HCT116 (cell line): ENCODE data around the gene CCDC88C. TPM values are rescaled to one million over a fixed set of nuclear protein-coding genes. Genes with fewer than 3 reads are reported as not detected.
"Not testable (repeated sequence)": the region's sequence is repeated elsewhere in the genome, so short reads cannot be mapped to it uniquely, and the experiment has no call there.

Source experiments
- ATAC-seq: fragments of 200-7000 bp; cut with Tn5 transposase; 2 replicates; pipeline ENCODE4 v1.9.1; 2020; ENCODE audit warnings: mild to moderate bottlenecking, moderate library complexity
- BruUV-seq: library from RNA; stranded (reverse); fragments of 400-500 nt; replicated peaks from 2 replicates; lab custom pipeline; 2021; lab: Mats Ljungman, UMichigan
- CTCF ChIA-PET: fragments of 300-600 bp; sonication (Branson Sonifier 250); formaldehyde crosslinking; loops from one replicate; lab custom pipeline; 2021; ENCODE audit warnings: antibody characterized with exemption; lab: Charles Lee
- POLR2A ChIA-PET: fragments of 300-600, 350-600 bp; sonication (Branson Sonifier 250); formaldehyde crosslinking; loops from one replicate; lab custom pipeline; 2021; ENCODE audit warnings: antibody characterized with exemption; lab: Charles Lee
- RAD21 ChIA-PET, 2 experiments: fragments of 300-600 bp; sonication (Branson Sonifier 250); formaldehyde crosslinking; loops; one replicate each; lab custom pipeline; 2023; ENCODE audit warnings: low total read pairs in 2 of 2; ENCODE audit not compliant: uncharacterized antibody in 2 of 2, unreplicated experiment in 2 of 2, low non-redundant PET in 1 of 2; lab: Charles Lee
- DNase-seq: peaks from one replicate; pipeline ENCODE4 v3.0.0-alpha.2; 2010; ENCODE audit warnings: low read depth, low spot score
- H2AFZ ChIP-seq: fragments of 200-600 bp; shearing (Covaris generic), sonication (generic); 2 replicates; pipeline ENCODE4 v1.6.1; 2017; ENCODE audit warnings: low read depth, mixed run types, mixed read lengths, antibody characterized with exemption, low read length; ENCODE audit not compliant: poor library complexity, severe bottlenecking
- H3K27ac ChIP-seq: 2 replicates; pipeline ENCODE4 v1.5.1; 2012; ENCODE audit warnings: low read depth, low read length
- H3K27me3 ChIP-seq: fragments of 200-600 bp; sonication (generic); 2 replicates; pipeline ENCODE4 v1.6.1; 2016; ENCODE audit warnings: mixed run types, low read length, mixed read lengths; ENCODE audit not compliant: insufficient read depth
- H3K36me3 ChIP-seq, 2 experiments: fragments of 200-500 bp in 1 of 2; fragments of 200-600 bp in 1 of 2; sonication (Bioruptor generic) in 1 of 2; sonication (generic) in 1 of 2; 2 replicates each; pipeline versions ENCODE4 v1.5.1 to v1.6.1; 2014 to 2016; ENCODE audit warnings: low read length in 2 of 2, inconsistent platforms in 1 of 2, mixed read lengths in 1 of 2, mixed run types in 1 of 2; ENCODE audit not compliant: insufficient read depth in 2 of 2, control insufficient read depth in 1 of 2
- H3K4me1 ChIP-seq, 2 experiments: fragments of 200-600 bp in 1 of 2; sonication (generic) in 1 of 2; 2 replicates each; pipeline versions ENCODE4 v1.5.1 to v1.6.1; 2012 to 2017; ENCODE audit warnings: low read length in 2 of 2, inconsistent platforms in 1 of 2, mild to moderate bottlenecking in 1 of 2, mixed read lengths in 1 of 2, mixed run types in 1 of 2, moderate library complexity in 1 of 2; ENCODE audit not compliant: insufficient read depth in 2 of 2, control insufficient read depth in 1 of 2
- H3K4me2 ChIP-seq: fragments of 200-600 bp; sonication (generic); 2 replicates; pipeline ENCODE4 v1.6.1; 2017; ENCODE audit warnings: mixed run types, low read length, mixed read lengths
- H3K4me3 ChIP-seq, 2 experiments: fragments of 200-600 bp in 1 of 2; sonication (generic) in 1 of 2; replicated peaks in 1 of 2; 2 replicates each; pipeline ENCODE4 v1.5.1; 2011 to 2016; ENCODE audit warnings: low read length in 2 of 2, control low read depth in 1 of 2, low read depth in 1 of 2, mild to moderate bottlenecking in 1 of 2, mixed read lengths in 1 of 2, mixed run types in 1 of 2
- H3K79me2 ChIP-seq: fragments of 200-600 bp; sonication (generic); 2 replicates; pipeline ENCODE4 v1.6.1; 2017; ENCODE audit warnings: mild to moderate bottlenecking, mixed run types, low read length, moderate library complexity, mixed read lengths; ENCODE audit not compliant: insufficient read depth
- H3K9ac ChIP-seq: fragments of 200-600 bp; sonication (generic); 2 replicates; pipeline ENCODE4 v1.6.1; 2016; ENCODE audit warnings: low read length, mixed read lengths
- H3K9me2 ChIP-seq: fragments of 200-600 bp; sonication (generic), shearing (Covaris generic); 2 replicates; pipeline ENCODE4 v1.6.1; 2017; ENCODE audit warnings: mixed run types, mild to moderate bottlenecking, moderate library complexity; ENCODE audit not compliant: insufficient read depth
- H3K9me3 ChIP-seq, 2 experiments: fragments of 200-500 bp in 1 of 2; fragments of 200-600 bp in 1 of 2; sonication (Bioruptor generic) in 1 of 2; sonication (generic) in 1 of 2; 2 replicates each; pipeline ENCODE4 v1.6.1; 2014 to 2017; ENCODE audit warnings: low read length in 2 of 2, mixed read lengths in 2 of 2, inconsistent platforms in 1 of 2, low read depth in 1 of 2, mild to moderate bottlenecking in 1 of 2, mixed run types in 1 of 2, moderate library complexity in 1 of 2; ENCODE audit not compliant: control insufficient read depth in 1 of 2, insufficient read depth in 1 of 2
- H4K20me1 ChIP-seq: fragments of 200-600 bp; sonication (generic), shearing (Covaris generic); 2 replicates; pipeline ENCODE4 v1.6.1; 2017; ENCODE audit warnings: mixed run types, mild to moderate bottlenecking, moderate library complexity; ENCODE audit not compliant: insufficient read depth
- CTCF ChIP-seq, 3 experiments: fragments of 200-600 bp in 1 of 3; sonication (generic) in 1 of 3; IDR thresholded peaks in 2 of 3; conservative IDR thresholded peaks in 1 of 3; 2 replicates each; pipeline ENCODE4 v1.5.1; 2012 to 2017; ENCODE audit warnings: low read depth in 2 of 3, low read length in 2 of 3, antibody characterized with exemption in 1 of 3, borderline replicate concordance in 1 of 3, control low read depth in 1 of 3, mild to moderate bottlenecking in 1 of 3, mixed read lengths in 1 of 3, mixed run types in 1 of 3, moderate library complexity in 1 of 3; ENCODE audit not compliant: insufficient read depth in 1 of 3
- EGR1 ChIP-seq: IDR thresholded peaks from 2 replicates; pipeline ENCODE4 v1.6.1; 2012; ENCODE audit warnings: low read depth
- EZH2 ChIP-seq: fragments of 200-600 bp; sonication (generic); IDR thresholded peaks from 2 replicates; pipeline ENCODE4 v1.6.1; 2017; ENCODE audit warnings: antibody characterized with exemption, mixed run types
- MAX ChIP-seq: IDR thresholded peaks from 2 replicates; pipeline ENCODE4 v1.6.1; 2012
- RAD21 ChIP-seq: IDR thresholded peaks from 2 replicates; pipeline ENCODE4 v1.6.1; 2012; ENCODE audit warnings: low read depth, mild to moderate bottlenecking
- SP1 ChIP-seq: IDR thresholded peaks from 2 replicates; pipeline ENCODE4 v1.6.1; 2012; ENCODE audit warnings: low read depth
- ZFX ChIP-seq: fragments of 450-650 bp; IDR thresholded peaks from 2 replicates; pipeline ENCODE4 v1.6.1; 2017
- ZNF274 ChIP-seq: fragments of 200-500 bp; sonication (Bioruptor generic); IDR thresholded peaks from 2 replicates; pipeline ENCODE4 v1.6.1; 2014; ENCODE audit warnings: mild to moderate bottlenecking, low read depth, low read length, inconsistent platforms
- intact Hi-C: fragments of 100-400 bp; cut with micrococcal nuclease; formaldehyde crosslinking; loops from 2 replicates; pipeline ENCODE4 v1.10.0; 2022
- total RNA-seq: library from RNA; stranded (reverse); gene quantifications from one replicate; pipeline ENCODE4 v1.2.1, GENCODE V29; 2021; ENCODE audit not compliant: unreplicated experiment

Gene CCDC88C
- total RNA-seq, 1 experiment from 2014 or later: 20.8 TPM

- POLR2A ChIA-PET: not testable (repeated sequence)
These were observed 151.3 kb downstream of the CCDC88C start for GRCh38 chr14:91266276-91266675.

DNA sequence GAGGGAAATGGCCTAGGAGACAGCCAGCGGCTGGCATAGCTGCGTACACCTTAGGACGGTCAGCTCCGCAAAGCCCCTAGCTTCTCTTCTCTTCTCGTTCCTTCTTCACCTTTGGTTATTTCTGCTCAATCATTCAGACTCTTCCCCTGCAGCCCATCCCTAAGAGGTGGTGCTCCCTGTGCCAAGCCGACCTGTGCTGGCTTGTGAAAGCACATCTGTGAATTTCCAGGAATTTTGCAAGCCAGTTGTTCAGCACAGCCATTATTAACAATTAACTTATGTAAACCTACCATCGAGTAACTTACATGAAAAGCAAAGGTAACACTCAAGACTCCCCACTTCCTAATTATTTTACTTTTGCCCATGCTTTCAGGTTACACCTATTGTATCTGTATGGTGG, 152.2 kb downstream of the CCDC88C start:
- H3K36me3 ChIP-seq: no peaks in the 10 kb centered on the region
- H3K9me2 ChIP-seq: no peaks in the 10 kb centered on the region
- H3K27me3 ChIP-seq: no peaks in the 10 kb centered on the region
- no peak for TF ChIP-seq ZNF274
- no peak for TF ChIP-seq RAD21
- TF ChIP-seq CTCF (IDR thresholded peaks at IDR 0.05 in 2 of 3, conservative IDR thresholded peaks at IDR 0.05 in 1 of 3; ENCODE audit: borderline replicate concordance in 1 of 3, insufficient read depth in 1 of 3, low read depth in 2 of 3, low read length in 2 of 3): no peak
- no peak for TF ChIP-seq SP1
- no peak for TF ChIP-seq ZFX
- no peak for TF ChIP-seq EGR1
- no peak for TF ChIP-seq EZH2
- no peak for TF ChIP-seq MAX
- CTCF ChIA-PET: no interaction called here
- no peaks in the 10 kb centered on the region for H3K4me1 ChIP-seq
- H3K27ac ChIP-seq: no peak overlapping the region
- intact Hi-C loops: no loop called here
- H3K9me3 ChIP-seq: no peaks in the 10 kb centered on the region
- H2AFZ ChIP-seq: no peak overlapping the region
- H4K20me1 ChIP-seq: no peaks in the 10 kb centered on the region
- no peak for DNase-seq
- H3K9ac ChIP-seq: no peak overlapping the region
- H3K4me2 ChIP-seq: no peak overlapping the region
- ATAC-seq: no peak
- no TSS peak for BruUV-seq
- no peak overlapping the region for H3K4me3 ChIP-seq
- POLR2A ChIA-PET: no interaction called here
- H3K79me2 ChIP-seq: no peaks in the 10 kb centered on the region
- RAD21 ChIA-PET: no interaction called here

More at GRCh38 chr14:91266276-91266675, 151.3 kb downstream of the CCDC88C start:
- H2AFZ ChIP-seq, H3K79me2 ChIP-seq, DNase-seq, CTCF ChIA-PET, ATAC-seq, H3K9me3 ChIP-seq, H3K4me1 ChIP-seq, H3K9ac ChIP-seq, H4K20me1 ChIP-seq, intact Hi-C loops, RAD21 ChIA-PET, H3K4me3 ChIP-seq, H3K4me2 ChIP-seq, H3K27ac ChIP-seq, H3K27me3 ChIP-seq, H3K36me3 ChIP-seq, BruUV-seq, H3K9me2 ChIP-seq: not testable (repeated sequence)
